ENCODE data around the gene HFE.

DNA sequence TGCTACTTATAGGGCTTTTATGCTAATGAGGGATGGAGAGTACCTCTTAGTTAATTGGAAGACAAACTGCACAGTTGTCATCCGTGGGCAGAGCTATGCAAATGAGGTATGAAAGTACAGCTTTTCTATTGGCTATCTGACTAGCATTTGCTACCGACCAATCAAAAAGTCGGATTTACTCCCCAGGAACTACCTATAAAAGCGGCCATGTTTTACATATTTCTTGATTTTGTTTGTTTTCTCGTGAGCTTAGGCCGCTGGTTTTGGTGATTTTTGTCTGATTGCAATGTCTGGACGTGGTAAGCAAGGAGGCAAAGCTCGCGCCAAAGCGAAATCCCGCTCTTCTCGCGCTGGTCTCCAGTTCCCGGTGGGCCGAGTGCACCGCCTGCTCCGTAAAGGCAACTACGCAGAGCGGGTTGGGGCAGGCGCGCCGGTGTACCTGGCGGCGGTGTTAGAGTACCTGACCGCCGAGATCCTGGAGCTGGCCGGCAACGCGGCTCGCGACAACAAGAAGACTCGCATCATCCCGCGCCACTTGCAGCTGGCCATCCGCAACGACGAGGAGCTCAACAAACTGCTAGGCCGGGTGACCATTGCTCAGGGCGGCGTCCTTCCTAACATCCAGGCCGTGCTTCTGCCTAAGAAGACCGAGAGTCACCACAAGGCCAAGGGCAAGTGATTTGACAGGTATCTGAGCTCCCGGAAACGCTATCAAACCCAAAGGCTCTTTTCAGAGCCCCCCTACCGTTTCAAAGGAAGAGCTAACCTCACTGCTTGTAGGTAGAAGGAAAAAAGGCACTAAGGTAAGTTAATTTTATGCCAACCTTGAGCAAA, 36.9 kb downstream of the HFE start:
- TF ChIP-seq ZNF274 (IDR thresholded peaks at IDR 0.05; ENCODE audit: low read depth, low read length) (no peak), YY1 (IDR thresholded peaks at IDR 0.05; ENCODE audit: insufficient read depth, insufficient read length) (peak; percentile 27), SUZ12 (IDR thresholded peaks at IDR 0.05; ENCODE audit: extremely low read depth, insufficient read depth, insufficient read length) (no peak)

Measured in NT2/D1 (cell line).